PC-3 (cell line): Measurements from ENCODE around the gene GLYAT. TPM values are rescaled to one million over a fixed set of nuclear protein-coding genes. Genes with fewer than 3 reads are reported as not detected.

Experiments
- ATAC-seq: fragments of 200-7000 bp; cut with Tn5 transposase; 2 replicates; pipeline ENCODE4 v1.9.1; 2020; ENCODE audit warnings: mild to moderate bottlenecking, moderate library complexity
- BruUV-seq: library from RNA; stranded (reverse); fragments of 400-500 nt; replicated peaks from 2 replicates; lab custom pipeline; 2021; lab: Mats Ljungman, UMichigan
- CTCF ChIA-PET: fragments of 300-600 bp; sonication (Branson Sonifier 250); formaldehyde crosslinking; loops from one replicate; lab custom pipeline; 2022; ENCODE audit warnings: antibody characterized with exemption; lab: Charles Lee
- POLR2A ChIA-PET: fragments of 300-600 bp; sonication (Branson Sonifier 250); formaldehyde crosslinking; loops from one replicate; lab custom pipeline; 2022; ENCODE audit warnings: antibody characterized with exemption; ENCODE audit not compliant: unreplicated experiment; lab: Charles Lee
- DNase-seq: peaks from one replicate; pipeline ENCODE4 v3.0.0-alpha.2; 2015
- H2AFZ ChIP-seq: fragments of 300-600 bp; sonication (generic); 2 replicates; pipeline ENCODE4 v1.6.0; 2016; ENCODE audit warnings: antibody characterized with exemption, low read length
- H3F3A ChIP-seq: fragments of 300-600 bp; sonication (generic); one replicate; pipeline ENCODE4 v1.6.0; 2017; ENCODE audit warnings: antibody characterized with exemption, low read length, control low read depth, mild to moderate bottlenecking; ENCODE audit not compliant: unreplicated experiment
- H3K27ac ChIP-seq: fragments of 300-600 bp; sonication (generic); 2 replicates; pipeline ENCODE4 v1.5.1; 2016; ENCODE audit warnings: mild to moderate bottlenecking, low read length
- H3K27me3 ChIP-seq: fragments of 300-600 bp; sonication (generic); 2 replicates; pipeline ENCODE4 v1.6.1; 2016; ENCODE audit warnings: low read length, mixed read lengths
- H3K36me3 ChIP-seq: fragments of 300-600 bp; sonication (generic); 2 replicates; pipeline ENCODE4 v1.6.1; 2016; ENCODE audit warnings: low read depth, mixed run types, low read length, mixed read lengths
- H3K4me1 ChIP-seq: fragments of 300-600 bp; sonication (generic); 2 replicates; pipeline ENCODE4 v1.5.1; 2016; ENCODE audit warnings: low read length; ENCODE audit not compliant: insufficient read depth
- H3K4me2 ChIP-seq: fragments of 300-600 bp; sonication (generic); 2 replicates; pipeline ENCODE4 v1.6.0; 2016; ENCODE audit warnings: low read length
- H3K4me3 ChIP-seq: fragments of 300-600 bp; sonication (generic); 2 replicates; pipeline ENCODE4 v1.5.1; 2016; ENCODE audit warnings: mild to moderate bottlenecking, low read length, mixed read lengths
- H3K79me2 ChIP-seq: fragments of 300-600 bp; sonication (generic); 2 replicates; pipeline ENCODE4 v1.6.1; 2017; ENCODE audit warnings: low read length, mixed read lengths
- H3K9ac ChIP-seq: fragments of 300-600 bp; sonication (generic); 2 replicates; pipeline ENCODE4 v1.6.0; 2016; ENCODE audit warnings: mild to moderate bottlenecking, low read length
- H3K9me2 ChIP-seq: fragments of 300-600 bp; sonication (generic); replicated peaks from 2 replicates; pipeline ENCODE4 v1.6.1; 2016; ENCODE audit warnings: mixed run types, low read length, mixed read lengths
- H3K9me3 ChIP-seq: fragments of 300-600 bp; sonication (generic); 2 replicates; pipeline ENCODE4 v1.6.1; 2016; ENCODE audit warnings: low read length, mixed read lengths
- H4K20me1 ChIP-seq: fragments of 300-600 bp; sonication (generic); 2 replicates; pipeline ENCODE4 v1.6.1; 2016; ENCODE audit warnings: low read length, mixed read lengths
- CTCF ChIP-seq: fragments of 300-600 bp; sonication (generic); conservative IDR thresholded peaks from 2 replicates; pipeline ENCODE4 v1.5.1; 2017; ENCODE audit warnings: antibody characterized with exemption, low read depth, mild to moderate bottlenecking, low read length
- EZH2 ChIP-seq: fragments of 300-600 bp; sonication (generic); IDR thresholded peaks from one replicate; pipeline ENCODE4 v1.6.1; 2017; ENCODE audit warnings: antibody characterized with exemption, mild to moderate bottlenecking, low read length; ENCODE audit not compliant: unreplicated experiment
- EZH2phosphoT487 ChIP-seq: fragments of 300-600 bp; sonication (generic); IDR thresholded peaks from 2 replicates; pipeline ENCODE4 v1.6.1; 2018; ENCODE audit warnings: mild to moderate bottlenecking, antibody characterized with exemption, low read length, borderline replicate concordance
- intact Hi-C: fragments of 100-400 bp; cut with micrococcal nuclease; formaldehyde crosslinking; loops from 2 replicates; pipeline ENCODE4 v1.9.0; 2023
- total RNA-seq: library from RNA; depleted of rRNA; stranded (reverse); fragments of >200 nt; gene quantifications from 2 replicates; pipeline ENCODE4 v1.2.3, GENCODE V29; 2014

The GLYAT gene
- total RNA-seq, 1 experiment from 2014 or later, result not detected

GRCh38 chr11:58776891-58777710, 45.4 kb upstream of the GLYAT start:
- H3K27ac ChIP-seq, result no peak overlapping the region
- no peak for DNase-seq
- no peaks in the 10 kb centered on the region for H3K4me1 ChIP-seq
- no peak overlapping the region for H3K4me2 ChIP-seq
- ChIA-PET CTCF (no interaction called here), POLR2A (no interaction called here)
- no peak overlapping the region for H3K9ac ChIP-seq
- H3K36me3 ChIP-seq, result no peaks in the 10 kb centered on the region
- no peaks in the 10 kb centered on the region for H3K27me3 ChIP-seq
- no peaks in the 10 kb centered on the region for H3K79me2 ChIP-seq
- H3K9me2 ChIP-seq, result no peaks in the 10 kb centered on the region
- ATAC-seq, result no peak
- no TSS peak for BruUV-seq
- no peak overlapping the region for H3K4me3 ChIP-seq
- H3K9me3 ChIP-seq, result no peaks in the 10 kb centered on the region
- H4K20me1 ChIP-seq, result no peaks in the 10 kb centered on the region
- H3F3A ChIP-seq, result no peaks in the 10 kb centered on the region
- intact Hi-C loops, result no loop called here
- no peak overlapping the region for H2AFZ ChIP-seq
- TF ChIP-seq EZH2, result no peak
- no peak for TF ChIP-seq CTCF
- no peak for TF ChIP-seq EZH2phosphoT487

DNA sequence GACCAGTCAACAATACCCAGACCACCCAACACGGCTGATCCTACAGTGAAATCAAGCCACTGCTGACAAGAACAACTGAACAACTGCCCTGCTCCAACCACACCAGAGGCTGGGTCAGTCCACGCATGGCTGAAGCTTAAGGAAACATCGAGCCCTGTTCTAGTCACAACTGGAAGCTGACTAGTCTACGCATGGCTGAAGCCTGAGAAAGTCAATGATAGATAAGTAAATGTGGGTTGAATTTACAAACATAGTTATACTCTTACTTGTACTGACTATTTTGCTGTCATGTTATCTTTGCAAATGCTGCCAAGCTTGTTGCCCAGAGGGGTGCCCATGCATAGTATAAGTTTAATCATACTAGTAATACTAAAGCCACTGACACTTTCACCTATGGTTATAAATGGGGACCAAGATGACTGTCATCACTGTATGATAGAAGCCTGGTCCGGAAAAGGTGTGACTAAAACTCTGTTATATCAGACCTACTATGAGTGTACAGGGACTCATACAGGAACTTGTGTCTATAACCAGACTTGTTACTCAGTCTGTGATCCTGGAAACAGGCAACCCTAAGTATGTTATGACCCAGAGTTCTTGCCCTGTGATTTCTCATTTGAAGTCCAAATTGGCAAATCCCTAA, 43.4 kb upstream of the GLYAT start:
- CTCF ChIA-PET, result no interaction called here
- no peaks in the 10 kb centered on the region for H3K9me3 ChIP-seq
- no peak for ATAC-seq
- no peaks in the 10 kb centered on the region for H3K79me2 ChIP-seq
- no peaks in the 10 kb centered on the region for H3K27me3 ChIP-seq
- H4K20me1 ChIP-seq, result no peaks in the 10 kb centered on the region
- TF ChIP-seq CTCF, result no peak
- no peak for TF ChIP-seq EZH2
- TF ChIP-seq EZH2phosphoT487, result no peak
- H3K9me2 ChIP-seq, result no peaks in the 10 kb centered on the region
- H3K4me3 ChIP-seq, result no peak overlapping the region
- no TSS peak for BruUV-seq
- H3K27ac ChIP-seq, result no peak overlapping the region
- POLR2A ChIA-PET, result no interaction called here
- peaks cover 17% of the 10 kb centered on the region for H3K4me1 ChIP-seq
- no peak overlapping the region for H3K9ac ChIP-seq
- intact Hi-C loops, result no loop called here
- no peaks in the 10 kb centered on the region for H3K36me3 ChIP-seq
- no peak overlapping the region for H2AFZ ChIP-seq
- no peak overlapping the region for H3K4me2 ChIP-seq
- DNase-seq, result no peak
- H3F3A ChIP-seq, result no peaks in the 10 kb centered on the region

DNA sequence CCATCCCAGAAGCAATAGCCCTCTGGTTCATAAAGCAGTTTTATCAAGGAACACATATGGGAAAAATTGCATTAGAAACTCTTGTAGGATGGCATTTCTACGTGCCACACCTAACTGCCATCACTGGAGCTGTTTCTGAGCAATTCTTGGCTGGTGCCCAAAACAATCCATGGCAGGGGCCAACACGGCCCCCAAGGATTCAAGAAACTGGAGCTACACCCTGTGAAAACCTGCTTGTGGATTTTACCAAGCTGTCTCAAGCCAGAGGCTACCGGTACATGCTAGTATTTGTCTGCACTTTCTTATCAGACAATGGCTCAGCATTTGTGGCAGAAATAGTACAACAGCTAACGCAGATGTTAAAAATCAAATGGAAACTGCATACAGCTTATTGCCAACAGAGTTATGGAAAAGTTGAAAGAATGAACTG, 42.4 kb upstream of the GLYAT start:
- H3K27ac ChIP-seq, result no peak overlapping the region
- H4K20me1 ChIP-seq, result no peaks in the 10 kb centered on the region
- no peaks in the 10 kb centered on the region for H3K79me2 ChIP-seq
- H3K4me1 ChIP-seq, result peaks cover 25% of the 10 kb centered on the region
- H3K4me2 ChIP-seq, result no peak overlapping the region
- intact Hi-C loops, result no loop called here
- no peaks in the 10 kb centered on the region for H3K27me3 ChIP-seq
- H2AFZ ChIP-seq, result no peak overlapping the region
- no peaks in the 10 kb centered on the region for H3K9me3 ChIP-seq
- ChIA-PET POLR2A (no interaction called here), CTCF (no interaction called here)
- no peaks in the 10 kb centered on the region for H3F3A ChIP-seq
- no peak overlapping the region for H3K9ac ChIP-seq
- BruUV-seq, result no TSS peak
- ATAC-seq, result no peak
- DNase-seq, result no peak
- TF ChIP-seq CTCF (no peak), EZH2phosphoT487 (no peak), EZH2 (no peak)
- no peaks in the 10 kb centered on the region for H3K9me2 ChIP-seq
- no peaks in the 10 kb centered on the region for H3K36me3 ChIP-seq
- no peak overlapping the region for H3K4me3 ChIP-seq
